Head of caudate nucleus (tissue), 42 donors: ENCODE measurements around the gene LGALS7.
A peak's percentile ranks its signal among the peaks of the same experiment; 100 is the strongest.

Source experiments
- DNase-seq, 42 donors: peaks; one replicate each; pipeline versions ENCODE4 v3.0.0 to v3.0.0-alpha.2; 2020 to 2021; ENCODE audit warnings: mixed read lengths in 7 of 42
- intact Hi-C: fragments of 100-400 bp; cut with DNase I; formaldehyde crosslinking; loops from one replicate; pipeline ENCODE4 v1.15.0; 2022

The LGALS7 gene

DNA sequence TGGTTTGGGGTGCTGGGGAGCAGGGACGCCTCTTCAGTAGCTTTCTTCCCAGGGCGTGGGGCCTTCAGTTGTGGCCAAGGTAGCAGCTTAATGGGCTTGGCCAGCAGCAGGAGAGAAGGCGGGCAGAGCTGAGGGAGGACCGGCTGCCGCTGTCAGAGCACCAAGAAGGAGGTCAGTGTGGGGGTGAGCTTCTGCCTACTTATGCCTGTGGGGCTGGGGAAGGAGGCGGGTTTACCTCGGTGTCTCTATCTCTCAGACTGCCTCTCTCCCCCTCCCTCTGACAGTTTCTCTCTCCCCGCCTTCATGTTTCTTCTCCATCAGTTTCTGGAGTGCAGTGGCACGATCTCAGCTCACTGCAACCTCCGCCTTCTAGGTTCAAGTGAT, 29.0 kb downstream of the LGALS7 start, which contains the start of gene CAPN12:
Gene CAPN12, minus strand, starts transcription at position 177 of the 384 bp plus-strand sequence. CDS start 309 bp downstream, outside the sequence.
- no peak for DNase-seq
- intact Hi-C loops = no loop called here

- intact Hi-C loops = no loop called here
- peak in 1 of 42 donors; percentile 23 for DNase-seq
Observed at GRCh38 chr19:38743394-38744297, 29.7 kb downstream of the LGALS7 start.

GRCh38 chr19:38742906-38743305, 30.4 kb downstream of the LGALS7 start:
- no peak for DNase-seq
- intact Hi-C loops = no loop called here

DNA sequence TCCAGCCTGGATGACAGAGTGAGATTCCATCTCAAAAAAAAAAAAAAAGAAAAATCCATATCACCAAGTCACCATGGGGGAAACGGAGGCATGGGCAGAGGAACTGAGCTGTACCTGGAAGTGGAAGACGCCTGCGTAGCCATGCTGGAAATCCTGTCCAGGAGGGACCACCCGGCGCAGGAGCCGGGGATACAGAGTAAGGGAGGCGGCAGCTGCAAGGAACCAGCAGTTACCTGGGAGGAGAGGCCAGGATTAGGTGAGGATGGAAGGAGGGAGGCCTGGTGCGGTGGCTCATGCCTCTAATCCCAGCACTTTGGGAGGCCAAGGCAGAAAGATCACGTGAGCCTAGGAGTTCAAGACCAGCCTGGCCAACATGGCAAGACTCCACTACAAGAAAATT, 31.0 kb downstream of the LGALS7 start:
- intact Hi-C loops = no loop called here
- DNase-seq = no peak

GRCh38 chr19:38741670-38742069, 31.6 kb downstream of the LGALS7 start:
- DNase-seq = peak in 1 of 42 donors; percentile 26
- intact Hi-C loops = no loop called here

DNA sequence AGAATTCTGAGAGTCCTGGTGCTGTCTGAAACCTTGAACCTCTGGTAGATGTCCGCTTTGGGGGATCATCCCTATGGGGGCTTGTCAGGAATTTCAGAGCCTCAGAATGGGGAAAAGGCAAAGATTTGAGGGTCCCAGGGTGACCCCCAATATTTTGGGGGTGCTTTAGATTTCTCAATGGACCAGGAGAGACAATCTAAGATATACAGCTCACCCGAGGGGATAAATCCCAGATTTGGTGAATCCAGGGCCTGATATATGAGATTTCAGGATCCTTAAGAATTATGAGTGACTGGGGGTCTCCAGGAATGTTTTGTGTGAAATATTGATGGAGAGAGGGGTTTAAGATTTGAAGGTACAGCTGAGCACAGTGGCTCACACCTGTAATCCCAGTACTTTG, 32.4 kb downstream of the LGALS7 start:
- no peak for DNase-seq
- intact Hi-C loops = no loop called here

GRCh38 chr19:38740257-38740592, 33.1 kb downstream of the LGALS7 start:
- peak in 1 of 42 donors; percentile 17 for DNase-seq
- intact Hi-C loops = no loop called here

GRCh38 chr19:38739440-38740256, 33.7 kb downstream of the LGALS7 start:
- intact Hi-C loops = no loop called here
- DNase-seq = no peak

DNA sequence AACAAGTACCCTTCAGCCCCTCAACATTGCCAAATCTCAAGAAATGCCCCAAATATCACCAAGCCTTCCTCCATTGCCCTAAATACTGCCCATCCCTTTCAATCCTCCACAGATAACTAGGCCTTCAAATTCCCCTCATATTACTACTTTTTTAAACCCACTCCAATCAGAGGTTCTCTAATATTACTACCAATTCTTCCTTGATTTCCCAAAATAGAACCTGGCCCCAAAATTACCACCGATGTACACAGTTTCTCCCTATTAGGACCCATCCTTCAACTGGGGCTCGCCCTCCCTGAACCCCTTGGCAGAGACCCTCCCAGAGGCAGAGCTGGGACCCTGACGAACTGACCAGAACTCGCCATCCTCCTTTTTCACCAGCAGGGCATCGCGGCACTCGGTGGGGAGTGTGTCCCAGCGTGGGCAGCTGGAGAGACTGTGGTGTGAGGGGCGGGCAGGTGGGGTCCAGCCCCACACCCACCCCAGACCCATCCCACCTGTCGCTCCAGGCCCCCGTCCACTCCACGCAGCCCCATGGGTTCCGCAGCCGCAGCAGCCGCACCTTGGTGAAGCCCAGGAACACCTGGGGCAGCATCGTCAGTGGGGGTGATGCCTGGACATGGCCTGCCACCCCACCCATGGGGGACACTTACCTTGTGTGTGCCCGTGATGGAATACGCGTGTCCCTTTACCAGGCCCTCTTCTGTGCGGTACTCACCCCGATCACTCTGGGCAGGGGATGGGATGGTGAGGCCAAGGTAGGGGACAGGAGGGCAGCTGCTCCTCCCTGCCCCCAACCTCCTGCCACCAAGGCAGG, 35.2 kb downstream of the LGALS7 start:
- intact Hi-C loops = no loop called here
- DNase-seq = peak in 1 of 42 donors; percentile 8

DNA sequence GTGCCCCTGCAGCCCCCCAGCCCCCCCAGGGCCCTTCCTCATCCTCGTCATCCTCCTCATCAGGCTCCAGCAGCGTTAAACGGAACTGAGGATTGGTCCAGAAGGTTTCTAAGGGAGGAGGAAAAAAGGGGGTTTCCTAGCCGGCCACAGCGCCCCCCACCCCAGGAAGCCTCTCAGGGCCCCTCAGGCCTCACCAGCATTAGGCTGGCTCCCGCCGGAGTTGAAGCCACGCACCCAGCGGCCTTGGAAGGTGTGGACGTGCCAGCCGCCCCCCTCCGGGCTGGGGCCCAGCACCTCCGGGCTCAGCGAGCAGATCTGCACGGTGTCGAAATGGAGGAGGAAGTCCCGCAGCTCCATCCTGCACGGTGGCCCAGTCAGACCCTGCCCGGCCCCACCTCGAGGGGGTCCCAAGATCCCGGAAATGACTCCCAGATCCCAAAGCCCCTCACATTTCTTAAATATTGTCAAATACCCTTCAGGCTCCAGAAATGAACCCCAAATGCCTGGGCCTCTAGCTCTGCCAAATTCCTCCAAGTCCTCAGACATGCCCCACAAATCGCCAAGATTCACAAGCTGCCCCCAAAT, 35.9 kb downstream of the LGALS7 start:
- DNase-seq = peak in 1 of 42 donors; percentile 10
- intact Hi-C loops = no loop called here

GRCh38 chr19:38736413-38737280, 36.7 kb downstream of the LGALS7 start:
- DNase-seq = peak in 3 of 42 donors; percentile 16 to 47 (median 39)
- intact Hi-C loops = no loop called here

DNA sequence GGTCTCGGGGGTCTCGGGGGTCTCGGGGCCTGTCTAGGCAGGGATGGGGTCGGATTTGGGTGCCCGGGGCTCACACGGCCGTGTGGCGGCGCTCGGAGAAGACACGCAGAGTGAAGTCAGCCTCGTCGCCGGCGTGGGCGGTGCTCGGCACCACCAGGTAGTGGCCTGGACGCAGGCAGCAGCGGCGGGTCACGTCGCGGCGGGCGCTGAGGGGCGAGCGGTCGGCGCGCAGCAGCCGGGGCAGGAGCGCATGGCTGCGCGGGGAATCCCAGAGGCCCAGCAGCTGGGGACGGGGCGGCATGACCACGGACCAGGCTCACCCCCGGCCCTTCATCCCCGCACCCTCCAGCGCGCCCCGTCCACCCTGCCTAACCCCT, 37.3 kb downstream of the LGALS7 start:
- peak in 13 of 42 donors; percentile 30 to 72 (median 55) for DNase-seq
- intact Hi-C loops = no loop called here

GRCh38 chr19:38735257-38735686, 38.0 kb downstream of the LGALS7 start:
- peak in 2 of 42 donors; percentile 18 to 28 for DNase-seq
- intact Hi-C loops = no loop called here

DNA sequence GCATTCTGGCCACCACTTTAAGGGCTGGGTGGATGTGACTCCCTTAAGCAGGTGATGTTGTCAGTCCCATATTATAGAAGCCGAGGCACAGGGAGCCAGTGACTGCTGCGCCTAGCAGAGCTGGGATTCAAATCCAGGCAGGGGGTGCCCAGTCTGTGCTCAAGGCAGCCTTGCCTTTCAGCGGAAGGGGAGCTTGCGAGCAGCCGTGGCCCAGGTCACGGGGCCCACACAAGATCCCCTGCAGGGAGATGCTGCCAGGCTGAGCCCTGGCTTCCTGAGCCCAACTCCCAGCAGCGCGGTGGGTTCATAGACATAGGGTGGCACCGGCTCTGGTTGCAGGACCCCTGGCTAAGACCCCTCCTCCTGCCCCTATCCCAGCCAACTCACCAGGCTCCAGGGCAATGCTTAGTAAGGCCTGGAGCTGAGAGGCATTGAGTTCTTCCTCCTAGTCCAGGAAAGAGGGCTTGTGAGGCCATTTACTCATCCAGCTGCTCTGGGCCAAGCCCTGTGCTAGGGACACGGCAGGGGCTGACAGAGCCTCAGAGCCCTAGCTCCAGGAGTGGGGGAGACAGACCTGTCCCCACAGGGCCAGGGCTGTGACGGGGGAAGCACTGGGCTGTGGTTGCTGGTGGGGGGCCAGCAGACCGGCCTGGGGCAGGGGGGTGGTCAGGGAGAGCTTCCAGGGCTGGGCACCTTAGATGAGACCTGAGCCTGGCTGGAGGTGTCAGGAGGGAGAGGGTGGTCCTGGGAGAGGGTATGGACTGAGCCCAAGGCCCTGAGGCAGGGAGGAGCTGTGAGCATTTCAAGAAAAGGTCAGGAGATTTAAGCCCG, 38.7 kb downstream of the LGALS7 start:
- intact Hi-C loops = loop anchor here (5.0 kb wide), 1 partner anchor 98 kb away; the partner anchor contains the start of gene ECH1
- DNase-seq = peak in 2 of 42 donors; percentile 17 to 18

- no peak for DNase-seq
- intact Hi-C loops = loop anchor here (5.0 kb wide), 1 partner anchor 98 kb away; the partner anchor contains the start of gene ECH1
Observed at GRCh38 chr19:38734176-38734425, 39.2 kb downstream of the LGALS7 start.

DNA sequence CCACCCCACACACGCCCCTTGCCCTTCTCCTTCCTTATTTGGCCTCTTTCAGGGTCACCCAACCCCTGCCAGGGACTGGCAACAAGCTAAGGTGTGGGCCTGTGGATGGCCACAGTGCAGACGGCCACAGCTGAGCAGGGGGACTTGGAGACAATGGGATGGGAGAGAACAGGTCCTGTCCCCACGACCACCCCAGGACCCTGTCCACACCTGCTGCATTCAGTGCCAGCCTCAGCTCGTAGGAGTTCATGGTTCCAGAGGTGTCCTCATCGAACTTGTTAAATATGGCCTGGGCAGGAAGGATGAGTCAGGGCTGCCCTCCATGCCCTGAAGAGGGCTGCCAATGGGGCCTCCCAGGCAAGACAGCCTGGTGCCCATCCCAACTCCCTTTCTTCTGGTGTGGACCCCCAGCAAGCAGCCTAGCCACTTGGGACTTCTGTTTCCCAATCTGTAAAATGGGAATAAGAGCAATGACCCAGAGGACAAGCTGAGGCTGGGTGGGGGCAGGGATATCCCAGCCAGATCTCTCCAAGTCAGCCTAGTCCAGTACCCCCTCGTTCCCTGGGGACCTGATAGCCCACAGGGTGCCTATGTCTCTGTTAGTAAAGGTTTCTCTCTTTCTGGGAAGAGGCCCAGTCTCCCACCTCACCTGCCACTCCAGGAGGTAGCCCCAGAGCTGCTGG, 39.7 kb downstream of the LGALS7 start:
- DNase-seq = no peak
- intact Hi-C loops = loop anchor here (5.0 kb wide), 1 partner anchor 99 kb away; the partner anchor contains the start of gene ECH1

GRCh38 chr19:38733241-38733492, 40.1 kb downstream of the LGALS7 start:
- peak in 1 of 42 donors; percentile 16 for DNase-seq
- intact Hi-C loops = loop anchor here (5.0 kb wide), 1 partner anchor 99 kb away; the partner anchor contains the start of gene ECH1
